ENCODE results near the gene C1orf210.

Gene C1orf210

DNA sequence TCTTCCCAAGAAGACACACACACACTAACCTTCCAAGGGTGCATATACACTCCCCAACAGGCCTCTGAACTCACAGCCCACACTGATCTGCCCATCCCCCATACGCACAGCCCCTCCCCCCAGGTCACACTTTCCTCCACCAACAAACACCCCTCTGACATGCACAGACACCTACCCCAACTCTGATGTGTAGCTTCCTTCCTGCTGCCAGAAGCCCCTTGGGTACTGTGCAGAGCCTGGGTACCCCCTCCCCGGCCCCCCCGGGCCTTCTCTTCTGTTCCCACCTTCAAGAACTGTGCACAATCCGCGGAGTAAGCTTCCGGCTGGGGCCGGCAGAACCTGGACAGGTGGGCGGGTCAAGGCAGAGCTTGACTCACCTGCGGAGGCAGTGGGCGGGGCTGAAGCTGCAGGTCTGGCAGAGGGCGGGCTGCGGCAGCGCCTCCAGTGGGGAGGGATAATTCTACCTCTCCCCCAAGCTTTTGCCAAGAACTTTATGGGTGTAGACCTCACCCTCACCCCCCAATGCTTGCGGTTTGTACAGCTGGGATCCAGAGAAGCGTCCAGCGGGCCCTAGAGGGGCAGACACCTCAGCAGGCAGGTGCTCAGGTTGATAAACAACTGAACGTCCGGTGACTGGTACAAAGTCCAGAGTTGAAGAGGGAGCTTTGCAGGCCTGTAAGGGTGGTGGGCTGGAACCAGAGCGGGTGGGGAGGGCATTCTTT lies at the start of gene C1orf210:
C1orf210 (minus strand) TSS at position 313 of the 722 bp plus-strand sequence. CDS start 2,311 bp downstream, outside the sequence.
- DNase-seq, result no peak

DNA sequence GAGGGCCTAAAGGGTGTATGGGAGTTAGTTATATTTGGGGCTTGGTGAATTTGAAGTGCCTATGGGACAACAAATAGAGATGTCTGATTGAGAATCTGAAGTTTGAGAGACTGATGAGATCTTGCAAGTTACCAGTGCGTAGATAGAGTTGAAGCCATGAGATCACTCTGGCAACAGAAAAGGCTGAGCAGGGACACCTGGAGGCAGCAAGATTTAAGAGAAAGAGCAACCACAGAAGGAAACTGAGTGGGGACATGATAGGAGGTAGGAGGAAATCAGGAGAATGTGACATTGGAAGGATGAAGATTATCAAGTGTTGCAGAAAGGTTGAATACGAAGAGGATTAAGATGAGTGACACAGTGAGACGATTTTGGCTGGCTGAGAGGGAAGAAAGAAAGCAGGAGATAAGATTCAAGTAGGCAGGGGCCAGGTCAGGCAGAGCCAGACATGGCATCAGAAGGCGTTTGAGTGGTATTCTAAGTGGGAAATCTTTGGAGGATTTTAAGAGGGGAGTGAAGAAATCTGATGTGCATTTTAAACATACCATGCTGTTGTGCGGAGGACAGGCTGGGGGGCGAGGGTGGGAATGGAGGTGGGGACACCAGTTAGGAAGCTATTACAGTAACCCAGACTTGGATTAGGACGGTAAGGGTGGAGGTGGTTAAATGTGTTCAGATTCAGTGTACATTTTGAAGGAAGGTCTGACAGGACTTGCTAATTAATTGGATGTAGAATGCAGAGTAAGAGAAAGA lies 49.2 kb upstream of the C1orf210 start:
- no peak for DNase-seq

GRCh38 chr1:43331688-43332087 lies 46.3 kb upstream of the C1orf210 start:
- DNase-seq, result no peak

DNA sequence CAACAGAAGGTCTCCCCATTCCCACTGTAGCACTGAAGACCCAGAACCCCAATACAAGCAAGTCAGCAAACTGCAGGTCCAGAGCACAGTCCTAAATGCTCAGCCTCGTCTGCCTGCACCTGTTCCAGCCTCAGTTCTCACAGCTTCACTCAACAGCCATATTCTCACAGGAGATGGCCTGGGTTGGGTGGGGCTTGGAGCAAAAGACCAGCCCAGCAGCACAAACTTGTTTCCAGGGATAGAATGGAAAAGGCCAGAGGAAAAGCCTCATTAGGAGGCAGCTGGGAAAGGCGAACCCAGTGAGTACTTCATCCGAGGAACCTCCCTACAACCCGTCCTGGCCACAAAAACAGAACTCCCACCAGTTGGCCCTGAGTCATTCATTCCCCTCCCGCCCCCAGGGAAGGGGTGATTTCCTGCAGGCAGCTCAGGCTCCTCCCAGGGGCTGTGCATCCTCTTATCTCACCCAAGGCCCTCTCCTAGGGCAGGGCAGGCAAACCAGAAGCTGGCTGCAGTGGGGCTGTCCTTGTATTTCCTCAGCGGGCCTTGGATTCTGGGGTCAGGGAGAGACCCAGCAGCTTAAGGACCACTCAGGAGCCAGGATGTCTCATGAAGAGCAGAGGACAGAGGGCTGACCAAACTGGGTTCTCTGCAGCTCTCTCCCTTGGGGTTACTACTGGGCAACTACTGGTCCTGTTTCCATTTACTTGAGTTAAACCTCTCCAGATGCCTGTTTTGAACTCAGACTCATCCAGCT lies 44.8 kb upstream of the C1orf210 start:
- peak; percentile 68 to 75 for DNase-seq

DNA sequence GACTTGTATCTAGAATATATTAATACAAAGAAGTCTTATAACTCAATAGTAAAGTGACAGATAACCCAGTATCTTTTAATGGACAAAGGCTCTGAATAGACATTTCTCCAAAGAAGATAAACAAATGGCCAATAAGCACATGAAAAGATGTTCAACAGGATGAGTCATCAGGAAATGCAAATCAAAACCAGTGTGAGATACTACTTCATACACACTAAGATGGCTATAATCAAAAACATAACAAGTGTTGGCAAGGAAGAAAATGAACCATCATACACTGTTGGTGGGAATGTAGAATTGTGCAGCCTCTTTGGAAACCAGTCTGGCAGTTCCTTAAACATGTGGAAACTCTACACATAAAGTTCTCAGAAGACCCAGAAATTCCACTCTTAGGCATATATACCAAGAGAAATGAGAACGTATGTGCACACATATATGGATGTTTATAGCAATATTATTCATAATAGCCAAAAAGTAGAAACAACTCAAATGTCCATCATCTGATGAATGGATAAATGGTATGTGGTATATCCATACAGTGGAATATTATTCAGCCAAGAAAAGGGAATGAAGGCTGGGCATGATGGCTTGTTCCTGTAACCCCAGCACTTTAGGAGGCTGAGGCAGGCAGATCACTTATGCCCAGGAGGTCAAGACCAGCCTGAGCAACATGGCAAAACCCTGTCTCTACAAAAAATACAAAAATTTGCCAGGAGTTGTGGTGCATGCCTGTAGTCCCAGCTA lies 42.3 kb upstream of the C1orf210 start:
- DNase-seq, result no peak

DNA sequence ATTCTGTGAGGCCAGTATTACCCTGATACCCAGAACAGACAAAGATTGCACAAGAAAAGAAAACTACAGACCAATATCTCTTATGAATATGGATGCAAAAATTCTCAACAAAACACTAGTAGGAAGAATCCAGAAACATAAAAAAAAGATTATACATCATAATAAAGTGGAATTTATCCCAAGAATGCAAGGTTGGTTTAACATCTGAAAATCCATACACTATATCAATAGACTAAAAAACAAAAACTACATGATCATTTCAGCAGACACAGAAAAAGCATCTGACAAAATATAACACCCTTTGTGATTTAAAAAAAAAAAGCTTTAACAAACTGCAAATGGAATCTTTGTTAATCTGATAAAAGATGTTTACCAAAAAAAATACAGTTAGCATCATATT lies 40.0 kb upstream of the C1orf210 start:
- no peak for DNase-seq

DNA sequence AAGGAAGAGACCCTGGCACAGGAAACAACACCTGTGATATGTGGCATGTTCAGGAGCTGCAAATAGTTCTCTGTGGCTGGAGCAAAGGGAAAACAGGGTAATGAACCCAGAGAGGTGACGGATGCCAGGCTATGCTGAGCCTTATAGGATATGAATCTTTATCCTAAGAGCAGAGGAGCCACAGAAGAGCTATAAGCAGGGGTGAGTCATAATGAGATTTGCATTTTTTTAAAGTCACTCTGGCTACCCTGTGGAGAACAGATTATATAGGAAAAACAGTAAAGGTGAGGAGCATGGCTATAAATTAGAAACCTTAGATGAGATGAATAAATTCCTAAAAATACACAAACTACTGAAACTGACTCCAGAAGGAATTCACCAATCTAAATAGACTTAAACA lies 39.4 kb upstream of the C1orf210 start:
- DNase-seq, result no peak

DNA sequence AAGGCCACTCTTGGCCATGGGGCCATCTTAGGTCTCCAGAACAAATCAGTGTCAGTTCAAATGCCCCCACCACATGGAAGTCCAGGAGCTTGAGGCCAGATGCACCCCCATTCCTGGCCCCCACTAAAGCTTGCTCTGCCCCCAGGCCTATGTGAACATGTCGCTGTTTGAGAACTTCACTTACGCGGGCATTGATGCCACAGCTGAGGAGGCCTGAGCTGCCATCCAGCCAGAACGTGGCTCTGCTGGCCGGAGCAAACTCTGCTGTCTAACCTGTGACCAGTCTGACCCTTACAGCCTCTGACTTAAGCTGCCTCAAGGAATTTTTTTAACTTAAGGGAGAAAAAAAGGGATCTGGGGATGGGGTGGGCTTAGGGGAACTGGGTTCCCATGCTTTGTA lies 37.1 kb upstream of the C1orf210 start:
- no peak for DNase-seq

DNA sequence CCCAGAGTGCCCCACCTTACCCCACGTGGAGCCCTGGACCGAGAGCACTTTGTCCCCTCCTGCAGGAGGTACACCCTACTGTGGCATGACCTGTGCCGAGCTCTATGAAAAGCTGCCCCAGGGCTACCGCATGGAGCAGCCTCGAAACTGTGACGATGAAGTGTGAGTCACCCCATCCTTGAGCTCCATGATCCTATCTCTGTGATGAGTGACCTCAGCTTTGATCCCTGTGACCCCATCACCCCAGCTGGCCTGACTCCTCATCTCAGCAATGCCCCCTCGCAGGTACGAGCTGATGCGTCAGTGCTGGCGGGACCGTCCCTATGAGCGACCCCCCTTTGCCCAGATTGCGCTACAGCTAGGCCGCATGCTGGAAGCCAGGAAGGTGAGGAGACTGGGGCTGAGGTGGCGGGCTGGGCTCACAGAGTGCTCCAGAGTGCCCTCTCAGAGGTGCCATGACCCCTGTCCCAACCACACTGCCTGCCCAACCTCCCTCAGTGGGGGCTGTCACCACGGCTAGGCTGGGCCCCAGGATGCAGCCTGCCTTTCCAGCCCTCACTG lies 36.0 kb upstream of the C1orf210 start:
- no peak for DNase-seq

GRCh38 chr1:43319766-43320165 lies 34.4 kb upstream of the C1orf210 start:
- DNase-seq, result no peak

- DNase-seq, result no peak
Observed at GRCh38 chr1:43319288-43319687, 33.9 kb upstream of the C1orf210 start.

GRCh38 chr1:43318831-43319230 lies 33.5 kb upstream of the C1orf210 start:
- DNase-seq, result no peak

DNA sequence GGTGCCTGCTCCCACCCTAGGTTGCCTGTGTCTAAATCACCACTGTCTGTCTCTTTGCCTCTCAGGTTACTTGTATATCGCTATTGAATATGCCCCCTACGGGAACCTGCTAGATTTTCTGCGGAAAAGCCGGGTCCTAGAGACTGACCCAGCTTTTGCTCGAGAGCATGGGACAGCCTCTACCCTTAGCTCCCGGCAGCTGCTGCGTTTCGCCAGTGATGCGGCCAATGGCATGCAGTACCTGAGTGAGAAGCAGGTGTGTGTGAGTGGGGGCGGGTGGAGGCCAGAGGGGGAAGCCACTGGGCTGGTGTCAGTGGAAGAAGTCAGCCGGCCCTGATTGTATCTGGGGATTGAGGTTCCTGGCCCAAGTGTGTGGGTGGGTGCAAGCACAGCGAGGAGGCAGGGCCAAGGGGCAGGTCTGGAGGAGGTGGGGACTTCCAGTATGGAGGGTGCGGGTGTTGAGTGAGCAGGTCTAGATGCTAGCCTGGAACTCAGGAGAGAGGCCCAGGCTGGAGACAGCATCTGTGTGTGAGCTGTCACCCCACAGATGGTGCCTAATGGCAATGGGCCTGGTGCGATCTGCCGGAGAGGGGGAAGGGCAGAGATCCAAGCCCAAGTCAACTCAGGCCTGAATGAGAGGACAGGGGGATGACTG lies 32.6 kb upstream of the C1orf210 start:
- no peak for DNase-seq

- no peak for DNase-seq
Observed at GRCh38 chr1:43316738-43317520, 31.5 kb upstream of the C1orf210 start.

GRCh38 chr1:43315963-43316737 lies 30.8 kb upstream of the C1orf210 start:
- DNase-seq, result no peak

DNA sequence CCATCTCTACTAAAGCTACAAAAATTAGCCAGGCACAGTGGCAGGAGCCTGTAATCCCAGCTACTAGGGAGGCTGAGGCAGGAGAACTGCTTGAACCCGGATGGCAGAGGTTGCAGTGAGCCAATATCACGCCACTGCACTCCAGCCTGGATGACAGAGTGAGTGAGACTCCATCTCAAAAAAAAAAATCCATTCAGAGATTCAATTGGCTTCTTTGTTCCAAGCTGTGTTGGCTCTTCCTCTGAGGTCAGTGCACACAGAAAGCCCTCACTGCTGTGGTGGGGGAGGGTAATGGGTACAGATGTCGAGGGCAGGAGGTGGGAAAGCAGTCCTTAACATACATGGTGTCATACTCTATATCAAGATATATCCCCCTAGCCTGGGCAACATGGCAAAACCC lies 30.1 kb upstream of the C1orf210 start:
- no peak for DNase-seq

DNA sequence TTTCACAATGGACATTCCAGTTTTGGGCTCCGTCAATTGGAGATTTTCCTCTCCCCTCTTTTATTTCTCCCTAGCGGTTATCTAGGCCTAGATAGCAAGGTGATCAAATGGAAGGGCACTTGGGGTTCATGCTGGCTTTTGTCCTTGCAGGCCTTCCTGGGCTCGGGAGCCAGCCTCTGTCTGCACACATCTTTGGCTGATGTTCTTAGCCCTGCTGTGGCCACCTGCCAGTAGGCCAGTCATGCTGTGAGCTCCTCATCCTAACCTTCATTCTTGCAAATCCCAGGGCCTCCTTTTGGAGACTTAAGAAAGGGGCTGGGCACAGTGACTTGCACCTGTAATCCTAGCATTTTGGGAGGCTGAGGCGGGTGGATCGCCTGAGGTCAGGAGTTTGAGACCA lies 28.9 kb upstream of the C1orf210 start:
- DNase-seq, result no peak

DNA sequence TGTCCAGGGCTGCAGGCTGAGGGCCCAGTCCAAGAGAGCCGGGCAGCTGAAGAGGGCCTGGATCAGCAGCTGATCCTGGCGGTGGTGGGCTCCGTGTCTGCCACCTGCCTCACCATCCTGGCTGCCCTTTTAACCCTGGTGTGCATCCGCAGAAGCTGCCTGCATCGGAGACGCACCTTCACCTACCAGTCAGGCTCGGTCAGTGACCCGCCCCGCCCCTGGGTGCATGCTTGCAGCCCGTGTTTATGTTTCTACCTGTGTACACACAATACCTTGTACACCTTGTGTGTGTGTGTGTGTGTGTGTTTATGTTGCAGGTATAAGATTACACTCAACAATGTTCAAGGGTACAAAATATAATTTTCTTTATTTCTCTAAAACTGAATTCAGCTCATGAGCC lies 28.4 kb upstream of the C1orf210 start:
- DNase-seq, result no peak

DNA sequence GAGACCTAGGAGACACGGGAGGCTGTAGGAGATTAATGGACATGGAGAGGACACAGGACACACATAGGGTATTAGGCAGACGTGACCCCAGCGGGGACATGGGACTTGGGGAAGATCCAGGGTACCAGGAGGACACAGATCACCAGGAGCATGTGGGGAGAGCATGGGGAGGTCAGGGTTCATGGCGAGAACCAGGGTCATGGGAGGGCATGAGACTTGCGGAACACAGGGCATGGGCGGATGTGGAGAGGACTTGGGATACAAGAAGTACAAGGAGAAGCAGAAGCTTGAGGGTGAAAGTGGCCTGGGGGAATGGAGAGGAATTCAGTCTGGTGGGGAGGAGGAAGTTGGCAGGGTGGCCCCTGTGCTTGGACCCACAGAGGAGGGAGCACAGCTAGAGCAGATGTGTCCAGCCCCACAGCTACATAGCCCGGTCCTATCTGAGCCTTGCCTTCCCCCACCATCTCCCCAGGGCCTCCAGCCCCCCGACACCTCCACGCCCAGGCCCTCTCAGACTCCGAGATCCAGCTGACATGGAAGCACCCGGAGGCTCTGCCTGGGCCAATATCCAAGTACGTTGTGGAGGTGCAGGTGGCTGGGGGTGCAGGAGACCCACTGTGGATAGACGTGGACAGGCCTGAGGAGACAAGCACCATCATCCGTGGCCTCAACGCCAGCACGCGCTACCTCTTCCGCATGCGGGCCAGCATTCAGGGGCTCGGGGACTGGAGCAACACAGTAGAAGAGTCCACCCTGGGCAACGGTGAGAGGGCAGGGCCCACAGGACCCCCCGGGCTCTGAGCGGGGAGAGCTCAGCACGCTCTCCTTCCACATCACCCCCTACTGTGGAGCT lies 27.5 kb upstream of the C1orf210 start:
- DNase-seq, result no peak

All from stimulated activated CD4-positive, alpha-beta T cell treated with anti-CD3 and anti-CD28 coated beads, Interleukin-2, amount 100 ng/mL, for 24 hours (primary cell).